A549 (cell line): ENCODE results near the gene SLC38A10.

Experiments used
- CTCF ChIP-seq: fragments of >200 bp; sonication (Bioruptor Twin); formaldehyde crosslinking; IDR thresholded peaks from 3 replicates; pipeline ENCODE4 v1.5.1; 2016
- FOSB ChIP-seq: fragments of 250-450 bp; sonication (Bioruptor Pico); IDR thresholded peaks from 2 replicates; pipeline ENCODE4 v1.5.0; 2020; ENCODE audit warnings: mild to moderate bottlenecking, moderate library complexity
- JUN ChIP-seq, 2 experiments: fragments of >200 bp; sonication (Bioruptor Twin); formaldehyde crosslinking; IDR thresholded peaks; 2 replicates in 1 of 2; 3 replicates in 1 of 2; pipeline ENCODE4 v1.6.1; 2016 to 2017
- NPAS2 ChIP-seq: fragments of 250-450 bp; sonication (Bioruptor Pico); IDR thresholded peaks from 2 replicates; pipeline ENCODE4 v1.8.0; 2022; ENCODE audit warnings: mild to moderate bottlenecking, moderate library complexity, borderline replicate concordance
- POLR2A ChIP-seq: IDR thresholded peaks from 2 replicates; pipeline ENCODE4 v1.6.1; 2012; ENCODE audit warnings: mild to moderate bottlenecking, low read length
- POLR2AphosphoS2 ChIP-seq: conservative IDR thresholded peaks from 2 replicates; pipeline ENCODE4 v1.6.1; 2012; ENCODE audit warnings: low read length, improper control_type of control experiment, inconsistent platforms
- REST ChIP-seq: fragments of 200-600 bp; sonication (generic); IDR thresholded peaks from 2 replicates; pipeline ENCODE4 v1.6.1; 2016; ENCODE audit warnings: antibody characterized with exemption, mild to moderate bottlenecking, moderate library complexity
- RFX5 ChIP-seq: fragments of 450-650 bp; IDR thresholded peaks from 2 replicates; pipeline ENCODE4 v1.7.1; 2014; ENCODE audit warnings: antibody characterized with exemption, mild to moderate bottlenecking, moderate library complexity
- SMC3 ChIP-seq: fragments of >200 bp; sonication (Bioruptor Twin); formaldehyde crosslinking; IDR thresholded peaks from 3 replicates; pipeline ENCODE4 v1.6.1; 2018; ENCODE audit warnings: inconsistent platforms
- USF2 ChIP-seq: fragments of 450-650 bp; IDR thresholded peaks from 2 replicates; pipeline ENCODE4 v1.6.1; 2014; ENCODE audit warnings: antibody characterized with exemption
- ZC3H11A ChIP-seq: fragments of 450-650 bp; IDR thresholded peaks from 2 replicates; pipeline ENCODE4 v1.6.1; 2014; ENCODE audit warnings: antibody characterized with exemption, mild to moderate bottlenecking

GRCh38 chr17:81263371-81264181 is 31.5 kb downstream of the SLC38A10 start:
- TF ChIP-seq ZC3H11A (no peak), USF2 (no peak), NPAS2 (CRISPR knock-in tag) (no peak), CTCF (no peak), FOSB (CRISPR knock-in tag) (no peak), POLR2A (no peak), RFX5 (no peak), JUN (IDR thresholded peaks at IDR 0.05) (no peak), POLR2AphosphoS2 (no peak), SMC3 (no peak), REST (no peak)
